HTR-8/SVneo (cell line): ENCODE measurements around the gene SNPH.

ENCODE experiments used
- DNase-seq: peaks from one replicate; pipeline ENCODE4 v3.0.0; 2011; ENCODE audit warnings: low spot score, mixed read lengths; ENCODE audit not compliant: insufficient read length
- FAIRE-seq: peaks from 2 replicates; lab custom pipeline; 2011; peaks lifted over from hg19 to GRCh38; lab: Jason Lieb, UNC

SNPH gene

DNA sequence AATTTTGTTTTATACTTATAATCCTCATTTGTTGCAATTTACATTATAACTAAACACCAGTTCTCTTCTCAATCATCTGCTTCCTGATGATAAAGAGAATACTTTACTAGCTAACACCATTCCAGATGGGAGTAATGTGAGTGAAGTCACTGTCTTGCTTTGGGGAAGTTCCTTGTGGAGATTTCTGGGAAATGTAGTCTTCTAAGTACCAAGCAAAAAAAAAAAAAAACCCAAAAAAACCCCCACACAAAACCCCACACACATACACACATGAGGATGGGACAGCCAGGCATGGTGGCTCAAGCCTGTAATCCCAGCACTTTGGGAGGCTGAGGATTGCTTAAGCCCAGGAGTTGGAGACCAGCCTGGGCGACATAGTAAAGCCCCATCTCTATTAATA is 2.2 kb upstream of the SNPH start:
- no peak for DNase-seq
- FAIRE-seq: no peak

DNA sequence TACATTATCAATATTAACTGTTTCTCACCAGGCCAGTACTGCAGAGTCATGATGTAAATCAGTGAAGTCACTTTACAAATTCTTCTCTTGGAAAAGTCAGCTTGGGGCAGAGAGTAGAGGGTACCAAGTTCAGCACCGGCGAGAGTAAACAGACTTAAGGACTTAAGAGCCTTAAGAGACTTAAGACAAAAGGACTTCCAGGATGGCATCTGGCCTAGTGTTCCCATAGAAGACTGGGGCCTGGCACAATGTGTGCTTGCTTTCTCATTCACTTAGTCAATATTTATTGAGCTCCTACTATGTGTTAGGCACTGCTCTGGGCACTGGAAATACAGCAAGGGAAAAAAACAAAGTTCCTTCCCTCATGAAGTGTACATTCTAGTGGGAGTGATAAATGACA is 1.4 kb upstream of the SNPH start:
- DNase-seq (no peak), FAIRE-seq (no peak)

DNA sequence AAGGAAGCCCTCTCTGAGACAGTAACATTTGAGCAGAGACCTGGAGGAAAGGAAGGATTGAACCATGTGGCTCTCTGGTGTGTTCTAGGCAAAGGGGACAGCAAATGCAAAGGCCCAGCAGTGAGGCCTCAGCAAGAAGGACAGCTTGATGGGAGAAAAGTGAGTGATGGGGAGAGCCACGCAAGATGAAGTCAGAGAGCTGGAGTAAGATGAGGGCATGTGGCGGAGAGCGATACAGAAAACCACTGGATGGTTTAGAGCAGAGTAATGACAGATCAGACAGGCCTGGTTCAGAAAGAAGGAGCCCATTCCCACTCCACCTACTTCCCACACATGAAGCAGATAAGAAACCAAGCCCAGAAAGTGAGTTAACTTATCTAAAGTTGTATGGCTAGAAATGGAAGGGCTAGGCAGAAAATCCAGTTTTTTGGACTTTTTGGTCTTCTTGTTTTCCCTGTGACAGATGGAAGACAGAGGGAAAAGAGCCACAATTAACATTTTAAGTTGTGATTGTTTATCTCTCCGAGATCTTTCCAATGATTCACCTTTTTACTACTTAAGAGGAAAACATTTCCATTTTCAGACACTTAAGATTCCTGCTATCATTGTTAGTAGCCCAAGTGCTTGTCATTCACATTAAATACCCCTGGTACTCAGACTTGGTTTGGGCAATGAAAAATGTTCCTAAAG is 723 bp upstream of the SNPH start:
- no peak for DNase-seq
- FAIRE-seq: no peak

DNA sequence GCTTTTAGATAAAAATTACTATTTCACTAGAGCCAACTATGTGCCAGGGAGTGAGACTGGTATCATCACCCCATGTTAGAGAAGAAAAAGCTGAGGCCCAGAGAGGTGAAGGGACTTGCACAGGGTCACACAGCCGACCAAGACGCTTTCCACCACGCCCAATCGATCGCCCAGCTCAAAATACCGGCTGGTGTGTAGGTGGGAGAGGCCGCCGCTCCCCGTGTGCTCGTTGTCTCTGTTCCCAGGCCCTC is 253 bp upstream of the SNPH start:
- DNase-seq: no peak
- FAIRE-seq: no peak

DNA sequence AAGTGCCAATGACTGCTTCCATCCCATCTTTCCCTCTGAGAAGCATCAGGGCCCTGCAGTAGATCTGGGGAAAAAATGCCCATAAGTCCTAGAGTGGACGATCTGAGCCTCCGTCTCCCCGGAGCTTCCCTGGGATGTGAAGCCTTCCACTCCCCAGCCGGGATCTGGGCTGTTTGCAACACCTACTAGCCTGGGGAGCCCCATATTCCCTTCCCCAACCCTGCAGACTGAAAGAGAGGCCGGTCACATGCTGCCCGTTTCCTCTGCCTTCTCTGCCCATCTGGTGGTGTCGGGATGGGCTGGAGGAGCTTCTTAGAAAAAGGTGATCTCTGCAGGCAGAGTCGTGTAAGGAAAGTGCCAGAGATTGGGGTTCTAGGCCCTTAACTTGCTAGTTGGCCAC is 1.1 kb downstream of the SNPH start:
- DNase-seq: no peak
- no peak for FAIRE-seq

DNA sequence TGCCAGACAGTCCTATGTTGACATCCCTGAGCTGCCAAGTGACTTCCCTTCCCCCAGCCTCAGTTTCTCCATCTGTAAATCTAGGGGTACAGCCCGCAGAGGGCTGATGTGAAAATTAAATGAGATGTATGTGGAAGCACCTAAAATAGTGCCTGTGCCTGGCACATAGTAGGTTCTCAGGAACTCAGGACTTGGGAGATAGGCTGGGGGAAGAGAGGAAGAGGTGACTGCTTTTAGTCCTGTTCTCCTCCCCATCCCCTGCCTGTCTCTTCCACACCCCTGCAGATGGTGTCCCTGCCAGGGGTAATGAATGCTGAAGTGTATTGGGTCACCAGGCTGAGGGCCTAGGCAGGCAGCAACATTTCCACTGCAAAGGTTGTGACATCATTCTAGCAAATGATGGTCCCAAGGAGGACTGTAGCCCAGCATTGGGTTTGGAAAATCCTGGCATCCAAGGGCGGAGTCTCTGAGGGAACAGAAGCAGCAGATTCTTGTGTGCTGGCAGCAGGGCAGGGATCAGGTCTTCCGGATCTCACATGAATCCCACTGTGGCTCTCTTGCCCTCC is 1.8 kb downstream of the SNPH start:
- no peak for FAIRE-seq
- no peak for DNase-seq

DNA sequence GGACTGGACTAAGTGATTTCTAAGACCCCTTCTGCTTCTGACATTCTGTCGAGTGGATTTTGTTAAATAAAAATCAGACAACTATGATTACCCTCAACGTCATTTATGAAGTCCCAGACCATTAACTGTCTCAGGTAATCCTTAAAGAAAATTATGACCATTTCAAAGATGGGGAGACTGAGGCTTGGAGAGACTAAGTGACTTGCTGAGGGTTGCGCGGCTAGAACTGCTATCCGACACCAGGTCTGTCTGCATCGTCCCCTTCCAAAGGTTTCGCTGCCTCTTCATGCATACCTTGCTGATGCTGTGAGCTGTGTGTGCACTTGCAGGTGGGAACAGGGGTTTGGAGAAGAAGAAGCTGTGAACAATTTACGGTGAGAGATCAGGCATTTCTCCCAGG is 3.1 kb downstream of the SNPH start:
- no peak for DNase-seq

DNA sequence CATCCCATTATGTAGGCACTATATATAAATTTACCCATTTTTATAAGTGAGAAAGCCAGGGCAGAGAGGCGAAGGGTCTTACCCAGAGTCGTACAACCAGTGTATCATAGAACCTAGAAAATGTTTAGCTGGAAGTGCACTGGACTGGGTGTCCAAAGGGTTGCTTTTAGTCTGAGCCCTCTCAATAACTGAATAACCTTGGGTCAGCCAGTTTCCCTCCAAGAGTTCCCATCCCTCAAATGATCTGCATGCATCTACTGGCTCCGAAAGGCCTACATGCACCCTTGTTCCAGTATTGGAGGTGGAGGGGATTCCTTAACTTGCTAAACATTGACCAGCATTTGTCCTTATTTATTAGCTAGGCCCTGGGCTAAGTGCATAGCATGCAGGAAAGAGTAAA is 3.8 kb downstream of the SNPH start:
- FAIRE-seq (no peak), DNase-seq (no peak)

More for the DNA sequence above, 3.1 kb downstream of the SNPH start:
- no peak for FAIRE-seq

DNA sequence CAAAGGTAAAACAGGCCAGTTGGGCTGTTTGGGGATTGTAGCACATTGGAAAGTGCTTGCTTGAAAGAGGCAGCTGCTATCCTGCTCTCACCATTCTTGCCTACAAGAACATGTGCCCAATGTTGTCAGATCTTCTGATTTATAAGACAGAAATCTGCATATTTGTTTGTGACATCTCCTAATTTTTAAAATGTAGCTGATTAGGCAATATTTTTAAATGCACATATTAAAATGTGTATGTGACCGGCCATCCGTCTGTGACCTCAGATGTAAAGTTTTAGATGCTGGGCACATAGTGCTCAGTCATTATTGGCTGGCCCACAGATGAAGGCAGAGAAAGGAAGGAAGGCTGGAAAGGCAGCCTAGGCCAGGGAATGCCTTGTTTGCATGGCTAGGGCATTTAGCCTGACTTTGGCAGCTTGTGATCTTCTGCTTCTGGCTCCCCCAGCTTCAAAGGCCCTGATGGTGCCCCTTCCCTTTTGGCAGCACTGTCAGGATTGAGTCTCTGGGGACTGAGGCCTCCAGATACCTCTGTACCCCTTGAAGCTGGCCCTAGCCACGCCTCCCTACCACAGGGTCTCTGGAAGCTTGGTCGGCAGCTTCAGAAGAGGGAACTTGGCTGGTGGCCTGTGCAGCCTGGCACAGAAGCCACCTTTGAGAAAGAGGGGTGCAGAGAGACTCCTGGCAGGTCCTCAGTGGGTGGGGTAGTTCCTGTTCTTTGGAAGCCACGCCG is 6.4 kb downstream of the SNPH start:
- DNase-seq (no peak), FAIRE-seq (no peak)

DNA sequence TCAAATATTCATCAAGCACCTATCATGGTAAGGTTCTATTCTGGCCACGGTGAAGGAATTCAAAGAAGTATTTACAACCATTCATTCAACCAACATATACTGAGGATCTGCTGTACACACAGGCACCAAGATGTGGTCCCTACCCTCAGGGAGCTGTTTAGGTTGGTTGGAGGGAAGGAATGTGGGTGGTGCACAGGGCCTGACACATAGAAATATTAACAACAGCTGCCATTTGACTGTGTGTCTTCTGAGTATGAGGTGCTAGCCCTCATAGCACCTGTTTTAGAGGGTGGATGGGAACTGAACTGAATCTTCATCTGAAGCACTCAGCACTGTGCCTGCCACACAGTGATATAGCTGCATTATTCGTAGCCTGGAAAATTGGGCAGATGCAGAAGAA is 7.3 kb downstream of the SNPH start:
- FAIRE-seq (no peak), DNase-seq (no peak)

DNA sequence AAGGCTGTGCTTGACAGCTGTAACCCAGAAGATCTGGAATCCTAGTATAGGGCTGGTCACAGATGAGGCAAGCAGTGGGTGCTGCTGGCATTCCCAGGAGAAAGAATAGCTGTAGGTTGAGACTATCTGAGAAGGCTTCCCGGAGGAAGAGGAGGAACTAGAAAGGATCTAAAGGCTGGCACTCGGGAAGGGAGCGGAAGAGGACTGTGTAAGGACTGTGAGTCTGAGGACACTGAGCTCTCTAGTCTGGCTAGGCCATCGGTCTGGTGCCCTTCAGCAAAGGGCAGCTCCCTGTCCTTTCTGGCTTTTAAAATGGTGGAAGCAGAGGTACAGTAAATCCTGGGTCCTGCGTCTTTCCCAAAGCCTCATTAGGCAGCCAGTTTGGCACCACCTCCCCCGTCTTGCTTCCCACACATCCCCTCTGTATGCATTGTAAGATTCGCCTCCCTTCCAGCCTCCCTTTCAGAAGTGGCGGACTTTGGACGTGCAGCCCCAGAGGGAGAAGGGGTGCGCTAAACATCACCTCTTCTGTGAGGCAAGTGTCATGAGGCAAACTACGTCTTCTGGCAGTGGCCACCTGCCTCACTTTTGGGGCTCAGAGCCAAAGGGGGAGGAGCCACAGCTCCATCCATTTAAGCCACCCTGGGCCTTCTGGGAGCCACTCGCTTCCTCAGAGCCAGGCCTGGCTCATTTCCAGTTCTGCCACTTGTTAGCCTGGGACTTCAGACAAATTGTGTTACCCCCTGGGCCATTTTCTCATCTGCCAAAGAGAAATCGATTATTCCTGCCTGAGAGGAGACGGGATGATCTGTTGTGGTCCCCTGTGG is 8.6 kb downstream of the SNPH start:
- no peak for FAIRE-seq
- DNase-seq: no peak

DNA sequence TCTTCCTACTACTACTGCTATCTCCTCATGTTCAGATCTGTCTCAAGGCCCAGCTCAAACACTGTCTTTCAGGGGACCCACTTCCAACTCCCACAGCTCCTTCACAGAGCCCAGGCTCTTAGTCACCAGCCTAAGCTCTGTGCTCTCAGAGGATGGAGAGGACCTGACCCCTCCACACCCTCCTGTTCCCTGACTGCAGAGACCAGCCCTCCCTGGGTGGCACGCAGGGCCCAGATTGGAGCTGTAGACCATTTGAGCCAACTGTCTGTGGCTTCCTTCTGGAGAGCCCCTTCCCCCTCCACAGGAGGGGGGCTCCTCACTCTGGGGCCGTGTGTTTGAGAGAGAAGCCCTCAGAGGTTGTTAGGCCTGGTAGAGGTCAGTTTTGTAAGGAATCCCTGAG is 9.8 kb downstream of the SNPH start:
- no peak for FAIRE-seq

DNA sequence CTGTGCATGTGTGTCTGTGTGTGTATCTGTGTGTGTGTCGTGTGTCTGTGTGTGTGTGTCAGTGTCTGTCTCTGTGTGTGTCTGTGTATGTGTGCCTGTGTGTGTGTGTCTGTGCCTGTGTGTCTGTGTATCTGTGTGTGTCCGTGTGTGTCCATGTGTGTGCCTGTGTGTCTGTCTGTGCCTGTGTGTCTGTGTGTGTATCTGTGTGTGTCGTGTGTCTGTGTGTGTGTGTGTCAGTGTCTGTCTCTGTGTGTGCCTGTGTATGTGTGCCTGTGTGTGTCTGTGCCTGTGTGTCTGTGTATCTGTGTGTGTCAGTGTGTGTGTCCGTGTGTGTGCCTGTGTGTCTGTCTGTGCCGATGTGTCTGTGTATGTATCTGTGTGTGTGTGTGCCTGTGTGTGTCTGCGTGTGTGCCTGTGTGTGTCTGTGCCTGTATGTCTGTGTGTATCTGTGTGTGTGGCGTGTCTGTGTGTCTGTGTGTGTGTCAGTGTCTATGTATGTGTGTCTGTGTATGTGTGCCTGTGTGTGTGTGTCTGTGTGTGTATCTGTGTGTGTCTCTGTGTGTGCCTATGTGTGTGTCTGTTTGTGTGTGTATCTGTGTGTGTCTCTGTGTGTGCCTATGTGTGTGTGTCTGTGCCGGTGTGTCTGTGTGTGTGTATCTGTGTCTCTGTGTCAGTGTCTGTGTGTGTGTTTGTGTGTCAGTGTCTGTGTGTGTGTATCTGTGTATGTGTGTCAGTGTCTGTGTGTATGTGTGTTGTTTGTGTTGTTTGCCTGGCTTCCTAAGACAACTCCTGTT is 11.6 kb downstream of the SNPH start:
- DNase-seq: no peak
- FAIRE-seq: peak; percentile 99

More for the DNA sequence above, 9.8 kb downstream of the SNPH start:
- DNase-seq: no peak

DNA sequence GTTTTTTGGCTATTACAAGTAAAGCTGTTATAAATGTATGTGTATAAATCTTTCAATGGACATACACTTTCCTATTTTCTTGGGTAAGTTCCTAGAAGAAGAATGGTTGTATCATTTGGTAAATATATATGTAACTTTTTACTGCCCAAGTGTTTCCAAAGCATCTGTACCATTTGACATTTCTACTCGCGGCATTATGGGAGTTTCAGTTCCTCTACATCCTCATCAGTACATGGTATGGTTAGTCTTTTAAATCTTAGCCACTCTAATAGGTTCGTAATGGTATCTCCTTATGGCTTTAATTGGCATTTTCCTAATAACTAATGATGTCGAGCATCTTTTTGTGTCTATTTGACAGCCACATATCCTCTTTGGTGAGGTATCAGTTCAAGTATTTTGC is 12.9 kb downstream of the SNPH start:
- DNase-seq: no peak
- no peak for FAIRE-seq

DNA sequence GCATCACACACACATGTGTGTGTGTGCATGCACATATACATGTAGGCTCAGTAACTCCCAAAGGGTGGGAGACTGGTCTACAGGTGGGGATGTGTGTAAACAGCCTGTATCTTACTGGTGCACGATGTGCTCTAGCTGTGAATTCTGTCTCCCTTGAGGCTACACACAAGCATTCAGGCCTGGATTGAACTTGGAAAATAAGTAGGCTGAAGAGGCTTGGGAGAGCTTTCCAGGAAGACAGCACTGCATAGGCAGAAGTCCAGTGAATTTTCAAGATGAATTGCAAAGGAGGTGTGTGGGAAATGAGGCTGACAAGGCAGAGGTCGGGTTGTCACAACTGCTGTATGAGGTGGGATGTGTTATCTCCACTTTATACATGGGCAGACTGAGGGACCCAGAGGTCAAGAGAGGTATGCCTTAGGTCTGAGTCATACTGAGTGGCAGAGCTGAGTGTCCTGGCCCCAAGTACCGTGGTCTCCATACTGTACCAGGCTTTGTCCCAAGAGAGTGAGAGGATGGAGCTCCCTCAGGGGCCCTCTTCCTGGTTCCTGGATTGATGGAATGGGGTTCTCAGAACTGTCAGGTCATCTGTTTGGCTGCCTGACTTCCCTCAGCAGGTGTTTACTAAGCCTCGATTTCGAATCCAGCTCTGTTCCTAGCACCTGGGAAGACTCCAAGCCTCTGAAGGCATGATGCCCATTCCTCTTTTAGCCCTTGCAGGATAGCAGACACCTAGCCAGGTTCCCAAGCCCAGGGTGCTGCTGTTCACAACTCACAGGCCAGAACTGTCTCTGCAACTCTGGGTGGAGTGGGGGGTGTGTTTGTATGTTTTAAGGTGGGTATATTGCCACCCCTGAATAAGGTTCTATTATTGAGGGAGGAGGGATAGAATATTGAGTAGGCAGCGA is 14.4 kb downstream of the SNPH start:
- DNase-seq: no peak
- FAIRE-seq: no peak

DNA sequence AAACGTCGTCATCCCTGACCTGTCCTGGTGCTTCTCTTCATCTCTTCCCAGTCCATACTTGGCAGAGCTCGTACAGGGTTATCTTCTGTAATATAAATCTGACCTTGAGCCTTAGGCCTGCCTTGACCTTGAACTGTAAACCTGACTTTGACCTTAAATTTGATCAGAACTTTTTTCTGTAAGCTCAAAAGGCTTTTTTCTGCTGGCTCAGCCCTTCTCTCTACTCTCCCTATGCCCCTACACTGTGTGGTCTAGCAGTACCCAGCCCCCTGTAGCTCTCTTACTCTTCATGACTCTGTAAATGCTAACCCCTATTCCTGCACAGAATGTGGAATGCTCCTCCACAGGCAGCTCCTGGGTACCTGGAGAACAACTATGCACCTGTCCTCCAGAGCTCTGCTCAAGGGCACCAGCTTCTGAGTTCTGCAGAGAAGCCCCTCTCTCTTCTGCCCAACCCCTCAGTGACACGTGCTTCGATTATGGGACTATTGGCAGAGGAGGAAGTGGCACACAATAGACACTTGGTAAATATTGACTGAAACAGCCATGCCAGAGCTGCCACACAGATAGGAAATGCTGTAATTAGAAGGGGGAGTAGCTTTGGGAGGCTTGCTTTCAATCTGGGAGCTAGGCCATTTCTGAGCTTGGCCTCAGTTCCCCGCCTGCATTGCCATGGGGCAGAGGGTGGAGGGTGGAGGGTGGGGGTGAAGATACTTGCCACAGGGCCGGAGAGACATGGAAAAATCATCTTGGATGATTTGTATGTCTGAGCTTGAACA is 15.4 kb downstream of the SNPH start:
- FAIRE-seq: no peak
- no peak for DNase-seq

DNA sequence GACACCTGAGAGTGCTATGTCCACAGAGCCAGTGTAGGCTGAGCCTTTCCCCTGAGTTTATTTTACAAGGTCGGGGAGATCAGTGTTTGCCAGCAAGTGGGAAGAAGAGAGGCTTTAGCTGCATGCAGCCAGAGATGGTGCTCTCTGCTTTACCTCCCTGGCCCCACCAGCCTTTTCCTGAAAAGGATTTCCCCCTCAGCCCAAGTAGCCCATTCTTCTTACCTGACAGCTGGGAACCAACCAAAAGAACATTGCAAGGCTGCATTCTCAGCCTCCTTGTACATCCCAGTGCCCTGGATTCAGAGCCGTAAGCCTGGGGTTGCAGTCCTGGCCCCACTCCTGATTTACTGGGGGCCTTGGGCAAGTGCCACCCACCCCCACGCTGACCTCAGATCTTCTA is 16.9 kb downstream of the SNPH start:
- FAIRE-seq (no peak), DNase-seq (no peak)
